Tibial artery (tissue), 4 donors: ENCODE measurements around the gene FMC1.

Source experiments
- DNase-seq, 2 donors: peaks; one replicate each; pipeline ENCODE4 v3.0.0-alpha.2; 2019
- H3K27ac ChIP-seq, 2 donors: fragments of 200-600 bp; sonication (generic) in 1 of 2; 1 replicate in 1 of 2; 2 replicates in 1 of 2; pipeline ENCODE4 v1.5.1; 2018 to 2019; ENCODE audit warnings: mild to moderate bottlenecking in 1 of 2
- H3K27me3 ChIP-seq, 2 donors: fragments of 200-600 bp; sonication (generic) in 1 of 2; one replicate each; pipeline versions ENCODE4 v1.5.1 to v1.6.0; 2016 to 2019
- H3K36me3 ChIP-seq, 3 donors: fragments of 200-600 bp; sonication (generic) in 2 of 3; one replicate each; pipeline ENCODE4 v1.5.1; 2016 to 2019; ENCODE audit warnings: mild to moderate bottlenecking in 2 of 3
- H3K4me1 ChIP-seq, 4 donors: fragments of 200-600 bp; sonication (generic) in 2 of 4; 1 replicate in 3 of 4; 2 replicates in 1 of 4; pipeline ENCODE4 v1.5.1; 2016 to 2019
- H3K4me3 ChIP-seq, 2 donors: fragments of 200-600 bp; sonication (generic) in 1 of 2; 1 replicate in 1 of 2; 2 replicates in 1 of 2; pipeline ENCODE4 v1.5.1; 2018 to 2019; ENCODE audit warnings: mild to moderate bottlenecking in 2 of 2
- H3K9me3 ChIP-seq, 3 donors: fragments of 200-600 bp; sonication (generic) in 1 of 3; one replicate each; pipeline ENCODE4 v1.5.1; 2016 to 2019
- CTCF ChIP-seq, 2 experiments: fragments of 200-600 bp in 1 of 2; fragments of 450-650 bp in 1 of 2; IDR thresholded peaks; one replicate each; pipeline ENCODE4 v1.5.1; 2017 to 2019; ENCODE audit warnings: antibody characterized with exemption in 2 of 2, mild to moderate bottlenecking in 1 of 2, moderate library complexity in 1 of 2
- intact Hi-C: fragments of 100-400 bp; cut with DNase I; formaldehyde crosslinking; loops from one replicate; pipeline ENCODE4 v1.15.0; 2023; ENCODE audit warnings: low total_unique reads

FMC1 gene

GRCh38 chr7:139362302-139362701 lies 21.2 kb downstream of the FMC1 start:
- Histone ChIP-seq H3K27me3 (no peaks in the 10 kb centered on the region), H3K9me3 (no peaks in the 10 kb centered on the region), H3K36me3 (peaks cover 0 to 7% (median 0%) of the 10 kb centered on the region in 3 donors), H3K4me3 (no peak overlapping the region), H3K4me1 (peaks cover 0 to 59% (median 25%) of the 10 kb centered on the region in 4 donors), H3K27ac (no peak overlapping the region)
- TF ChIP-seq CTCF (IDR thresholded peaks at IDR 0.05), result no peak
- intact Hi-C loops, result loop anchor here (5.0 kb wide), 1 partner anchor 815 kb away; the partner anchor contains the start of gene KDM7A
- no peak for DNase-seq

DNA sequence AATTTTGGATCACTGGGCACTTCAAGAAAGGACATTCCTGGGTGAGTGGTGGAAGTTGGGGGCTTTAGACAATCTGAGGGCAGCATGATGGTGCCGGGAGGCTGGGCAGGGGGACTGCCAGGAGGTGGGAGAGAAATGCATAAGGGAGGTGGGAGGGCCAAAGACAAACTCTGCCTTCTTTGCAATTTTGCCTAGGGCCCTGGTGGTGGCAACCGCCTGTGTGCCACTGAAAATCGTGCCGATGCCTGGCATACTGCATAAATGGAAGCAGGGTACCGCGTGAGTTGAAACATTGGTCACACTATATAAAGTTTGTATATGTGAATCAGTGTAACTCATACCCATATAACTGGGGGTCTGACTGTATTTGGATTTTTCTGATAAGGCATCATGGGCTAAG lies 21.8 kb downstream of the FMC1 start:
- Histone ChIP-seq H3K4me3 (no peak overlapping the region), H3K9me3 (no peaks in the 10 kb centered on the region), H3K27ac (no peak overlapping the region), H3K27me3 (no peaks in the 10 kb centered on the region), H3K36me3 (peaks cover 0 to 7% (median 0%) of the 10 kb centered on the region in 3 donors), H3K4me1 (peaks cover 0 to 62% (median 26%) of the 10 kb centered on the region in 4 donors)
- TF ChIP-seq CTCF (IDR thresholded peaks at IDR 0.05), result no peak
- DNase-seq, result no peak
- intact Hi-C loops, result loop anchor here (5.0 kb wide), 1 partner anchor 814 kb away; the partner anchor contains the start of gene KDM7A

- Histone ChIP-seq H3K27ac (no peak overlapping the region), H3K4me1 (peaks cover 0 to 78% (median 30%) of the 10 kb centered on the region in 4 donors), H3K27me3 (no peaks in the 10 kb centered on the region), H3K9me3 (no peaks in the 10 kb centered on the region), H3K4me3 (no peak overlapping the region), H3K36me3 (peaks cover 0 to 7% (median 0%) of the 10 kb centered on the region in 3 donors)
- intact Hi-C loops, result no loop called here
- TF ChIP-seq CTCF (IDR thresholded peaks at IDR 0.05), result no peak
- DNase-seq, result no peak
Observed at GRCh38 chr7:139365336-139365735, 24.2 kb downstream of the FMC1 start.

- intact Hi-C loops, result no loop called here
- Histone ChIP-seq H3K27me3 (no peaks in the 10 kb centered on the region), H3K27ac (no peak overlapping the region), H3K9me3 (no peaks in the 10 kb centered on the region), H3K4me3 (no peak overlapping the region), H3K4me1 (peaks cover 0 to 84% (median 34%) of the 10 kb centered on the region in 4 donors), H3K36me3 (peaks cover 0 to 7% (median 0%) of the 10 kb centered on the region in 3 donors)
- DNase-seq, result no peak
- TF ChIP-seq CTCF (IDR thresholded peaks at IDR 0.05), result no peak
Observed at GRCh38 chr7:139366400-139366799, 25.3 kb downstream of the FMC1 start.

- intact Hi-C loops, result no loop called here
- no peak overlapping the region for H3K27ac ChIP-seq
- H3K27me3 ChIP-seq, result no peaks in the 10 kb centered on the region
- peaks cover 0 to 84% (median 30%) of the 10 kb centered on the region in 4 donors for H3K4me1 ChIP-seq
- no peak overlapping the region for H3K4me3 ChIP-seq
- no peaks in the 10 kb centered on the region for H3K9me3 ChIP-seq
- no peak for TF ChIP-seq CTCF (IDR thresholded peaks at IDR 0.05)
- peaks cover 0 to 7% (median 0%) of the 10 kb centered on the region in 3 donors for H3K36me3 ChIP-seq
- no peak for DNase-seq
Observed at GRCh38 chr7:139367438-139368155, 26.5 kb downstream of the FMC1 start.
